ES-I3 (cell line): ENCODE results near the gene GPR62.

Experiments used
- H3K36me3 ChIP-seq: 2 replicates; pipeline ENCODE4 v1.6.1; 2013; ENCODE audit warnings: mild to moderate bottlenecking, low read length, control low read depth, moderate library complexity; ENCODE audit not compliant: insufficient read depth
- H3K4me1 ChIP-seq: 2 replicates; pipeline ENCODE4 v1.6.1; 2013; ENCODE audit warnings: mild to moderate bottlenecking, control low read depth, low read length; ENCODE audit not compliant: insufficient read depth
- H3K9ac ChIP-seq: 2 replicates; pipeline ENCODE4 v1.6.1; 2013; ENCODE audit warnings: low read depth, mild to moderate bottlenecking, low read length, moderate library complexity
- H3K9me3 ChIP-seq: 2 replicates; pipeline ENCODE4 v1.6.1; 2013; ENCODE audit warnings: mild to moderate bottlenecking, low read length, moderate library complexity; ENCODE audit not compliant: control insufficient read depth, insufficient read depth

The GPR62 gene

DNA sequence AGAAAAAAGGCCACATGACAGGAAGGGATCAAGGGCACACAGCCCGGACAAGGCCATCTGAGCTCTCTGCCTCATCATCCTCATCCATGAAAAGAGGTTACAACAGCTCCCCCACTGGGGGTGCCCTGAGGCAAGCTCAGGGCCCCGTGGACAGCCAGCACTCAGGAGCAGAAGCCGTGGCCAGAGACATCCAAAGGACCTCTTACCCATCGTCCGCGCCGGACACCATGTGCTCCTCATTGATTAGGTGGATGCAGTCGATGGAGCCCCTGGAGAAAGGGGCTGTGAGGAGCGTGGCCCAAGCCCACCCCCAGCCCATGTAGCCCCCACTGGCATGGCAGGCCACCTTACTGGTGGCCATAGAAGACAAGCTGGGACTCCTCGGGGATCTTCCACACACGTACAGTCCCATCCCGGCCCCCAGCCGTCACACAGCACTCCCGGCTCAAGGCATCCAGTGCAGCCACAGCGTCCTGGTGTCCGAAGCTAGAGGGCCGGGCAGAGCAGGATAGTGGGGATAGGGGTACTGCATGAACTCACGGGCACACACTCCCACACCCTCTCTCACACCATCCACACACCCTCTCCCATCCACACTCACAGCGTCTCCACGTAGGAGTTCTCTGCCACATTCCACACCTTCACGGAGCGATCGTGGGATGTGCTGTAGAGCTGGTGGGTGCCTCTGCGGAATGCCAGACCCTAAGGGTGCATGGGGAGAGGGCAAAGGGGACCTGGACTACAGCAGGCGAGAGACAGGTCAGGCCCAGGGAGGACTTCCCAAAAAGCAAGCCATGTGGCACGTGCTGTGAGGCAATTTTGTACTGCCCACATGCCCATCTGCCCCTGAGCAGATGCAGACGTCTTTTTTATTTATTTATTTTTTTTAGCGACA lies 19.9 kb upstream of the GPR62 start:
- Histone ChIP-seq H3K4me1 (no peaks in the 10 kb centered on the region), H3K36me3 (peaks cover 14% of the 10 kb centered on the region; the same call in 1 of the 2 replicates), H3K9ac (no peak overlapping the region), H3K9me3 (no peaks in the 10 kb centered on the region)

DNA sequence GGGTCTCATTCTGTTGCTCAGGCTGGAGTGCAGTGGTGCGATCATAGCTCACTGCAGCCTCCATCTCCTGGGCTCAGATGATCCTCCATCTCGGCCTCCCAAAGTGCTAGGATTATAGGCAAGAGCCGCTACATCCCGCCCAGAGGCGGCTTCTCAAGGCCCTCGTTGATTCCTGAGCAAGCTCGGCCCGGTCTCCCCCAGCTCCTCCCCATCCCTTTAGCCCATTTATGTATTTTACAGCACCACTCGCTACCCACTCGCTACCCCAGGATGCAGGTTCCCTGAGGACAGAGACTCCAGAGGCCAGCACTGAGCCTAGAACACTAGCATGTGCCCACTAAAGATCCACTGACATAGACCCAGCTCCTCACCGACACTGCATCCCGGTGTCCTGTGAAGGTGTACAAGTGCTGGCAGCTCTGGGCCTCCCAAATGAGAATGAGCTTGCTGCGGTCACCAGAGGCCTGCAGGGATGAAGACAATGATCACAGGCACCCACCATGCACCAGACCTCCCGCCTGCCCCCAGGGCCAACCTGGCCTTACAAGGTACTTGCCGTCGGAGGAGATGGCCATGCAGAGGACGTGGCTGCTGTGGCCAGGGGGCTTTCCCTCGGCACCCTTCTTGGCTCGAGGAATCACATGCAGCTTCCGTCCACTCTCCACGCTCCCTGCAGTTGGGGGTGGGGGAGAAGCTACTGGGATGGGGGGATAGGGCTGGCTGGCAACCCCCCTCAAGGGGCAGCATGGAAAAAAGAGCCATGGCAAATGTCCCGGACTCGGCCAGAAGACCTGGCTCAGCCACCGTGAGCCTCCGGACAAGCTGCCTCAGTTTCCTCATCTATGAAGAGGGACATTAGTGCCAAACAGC lies 19.1 kb upstream of the GPR62 start:
- Histone ChIP-seq H3K36me3 (peaks cover 14% of the 10 kb centered on the region; the same call in 1 of the 2 replicates), H3K4me1 (peaks cover 4% of the 10 kb centered on the region; the same call in 1 of the 2 replicates), H3K9ac (no peak overlapping the region), H3K9me3 (no peaks in the 10 kb centered on the region)

GRCh38 chr3:51937014-51937413 lies 18.2 kb upstream of the GPR62 start:
- Histone ChIP-seq H3K36me3 (peaks cover 14% of the 10 kb centered on the region; the same call in 1 of the 2 replicates), H3K4me1 (peaks cover 4% of the 10 kb centered on the region; the same call in 1 of the 2 replicates), H3K9ac (no peak overlapping the region), H3K9me3 (no peaks in the 10 kb centered on the region)

- Histone ChIP-seq H3K9me3 (no peaks in the 10 kb centered on the region), H3K4me1 (peaks cover 9% of the 10 kb centered on the region), H3K36me3 (peaks cover 14% of the 10 kb centered on the region; the same call in 1 of the 2 replicates), H3K9ac (no peak overlapping the region)
Observed at GRCh38 chr3:51937611-51938450, 17.4 kb upstream of the GPR62 start.

DNA sequence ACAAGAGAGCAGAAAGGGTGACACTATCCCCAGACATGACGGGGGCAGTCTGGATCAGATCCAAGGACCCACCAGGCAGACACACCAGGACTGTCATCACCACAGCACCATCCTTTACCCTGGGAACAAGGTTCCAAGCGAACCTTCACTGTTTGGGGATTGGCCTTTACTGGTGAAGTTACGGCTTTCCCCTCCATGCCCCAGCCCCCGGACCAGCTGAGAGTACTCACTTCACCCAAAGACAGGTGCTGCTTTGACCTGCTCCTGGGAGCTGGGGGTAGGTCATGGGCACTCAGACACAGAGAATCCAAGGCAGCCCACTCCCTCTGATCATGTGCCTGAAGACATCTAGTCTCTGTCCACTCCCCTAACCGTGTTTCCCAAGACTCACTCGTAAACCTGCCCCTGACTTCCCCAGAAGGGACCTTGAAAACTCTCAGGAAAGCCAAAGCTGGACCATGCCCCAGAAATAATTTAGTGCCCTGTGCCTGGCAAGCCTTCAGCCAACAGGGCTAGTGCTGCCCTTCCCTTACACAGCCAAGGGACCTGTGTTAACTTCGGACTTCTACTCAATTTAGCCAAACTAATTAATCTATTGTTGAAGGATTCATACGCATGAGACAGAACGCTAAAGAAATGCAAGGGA lies 16.3 kb upstream of the GPR62 start:
- H3K9me3 ChIP-seq, result no peaks in the 10 kb centered on the region
- peaks cover 14% of the 10 kb centered on the region; the same call in 1 of the 2 replicates for H3K36me3 ChIP-seq
- H3K9ac ChIP-seq, result no peak overlapping the region
- peaks cover 13% of the 10 kb centered on the region for H3K4me1 ChIP-seq

DNA sequence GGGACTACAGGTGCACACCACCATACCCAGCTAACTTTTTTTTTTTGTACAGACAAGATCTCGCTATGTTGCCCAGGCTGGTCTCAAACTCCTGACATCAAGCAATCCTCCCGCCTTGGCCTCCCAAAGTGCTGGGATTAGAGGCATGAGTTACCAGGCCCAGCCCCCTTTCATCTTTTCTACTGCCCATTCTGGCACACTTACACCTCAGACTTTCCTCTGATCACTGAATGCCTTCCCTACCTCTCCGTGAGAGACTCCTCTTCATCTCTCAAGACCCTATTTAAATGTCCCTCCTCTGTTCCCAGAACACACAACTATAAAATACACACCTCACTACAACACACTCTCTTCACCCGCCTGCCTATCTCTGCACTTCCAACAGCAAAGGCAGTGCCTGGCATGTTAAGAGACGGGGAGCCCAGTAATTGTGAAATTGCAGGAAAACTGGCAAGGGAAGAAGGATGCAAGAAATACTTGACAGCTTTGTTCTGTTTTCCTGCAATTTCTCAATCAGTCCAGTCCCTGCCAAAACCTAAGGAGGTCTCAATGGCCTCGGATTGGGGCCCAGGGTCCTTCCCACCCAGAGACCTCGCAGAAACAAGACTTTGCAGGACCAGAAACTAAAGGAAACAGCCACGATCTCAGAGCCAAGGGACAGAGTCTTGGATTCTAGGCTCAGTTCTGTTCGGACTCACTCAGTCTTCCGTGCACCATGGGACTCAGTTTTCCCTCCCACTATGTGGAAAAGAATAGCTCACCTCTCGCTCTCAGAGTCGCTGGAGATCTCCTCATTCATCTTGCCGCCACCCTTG lies 14.3 kb upstream of the GPR62 start:
- Histone ChIP-seq H3K36me3 (peaks cover 11% of the 10 kb centered on the region; the same call in 1 of the 2 replicates), H3K9me3 (no peaks in the 10 kb centered on the region), H3K9ac (peak overlapping the region; percentile 63), H3K4me1 (peaks cover 13% of the 10 kb centered on the region)

- Histone ChIP-seq H3K9ac (peak overlapping the region; percentile 63), H3K9me3 (no peaks in the 10 kb centered on the region), H3K4me1 (peaks cover 13% of the 10 kb centered on the region), H3K36me3 (peaks cover 6% of the 10 kb centered on the region; the same call in 1 of the 2 replicates)
Observed at GRCh38 chr3:51941463-51941797, 13.8 kb upstream of the GPR62 start.

- Histone ChIP-seq H3K9ac (peak within 1 kb of the TSS; percentile 63), H3K4me1 (peaks cover 13% of the 10 kb centered on the region), H3K36me3 (peaks cover 3% of the 10 kb centered on the region; the same call in 1 of the 2 replicates), H3K9me3 (no peaks in the 10 kb centered on the region)
Observed at GRCh38 chr3:51941798-51942602, 13.2 kb upstream of the GPR62 start, which contains the start of the genes PARP3 and RRP9. Gene PARP3, plus strand, starts transcription at chr3:51942363. Its CDS starts 993 bp downstream, at chr3:51943356. Gene RRP9, minus strand, starts transcription at chr3:51941904. Its CDS starts 37 bp downstream, at chr3:51941867.

GRCh38 chr3:51942603-51943450 lies 12.4 kb upstream of the GPR62 start:
- Histone ChIP-seq H3K9ac (peak overlapping the region; percentile 46; the same call in 1 of the 2 replicates), H3K36me3 (no peaks in the 10 kb centered on the region; the same call in 1 of the 2 replicates), H3K9me3 (no peaks in the 10 kb centered on the region), H3K4me1 (peaks cover 13% of the 10 kb centered on the region)

- peaks cover 13% of the 10 kb centered on the region for H3K4me1 ChIP-seq
- H3K9me3 ChIP-seq, result no peaks in the 10 kb centered on the region
- no peak overlapping the region for H3K9ac ChIP-seq
- H3K36me3 ChIP-seq, result no peaks in the 10 kb centered on the region
Observed at GRCh38 chr3:51943451-51944391, 11.5 kb upstream of the GPR62 start.
